Islet of Langerhans (tissue), 1 donor: ENCODE data around the gene GCGR.

Source experiments
- FAIRE-seq: peaks from one replicate; lab custom pipeline; 2011; peaks lifted over from hg19 to GRCh38; lab: Jason Lieb, UNC

GCGR gene

DNA sequence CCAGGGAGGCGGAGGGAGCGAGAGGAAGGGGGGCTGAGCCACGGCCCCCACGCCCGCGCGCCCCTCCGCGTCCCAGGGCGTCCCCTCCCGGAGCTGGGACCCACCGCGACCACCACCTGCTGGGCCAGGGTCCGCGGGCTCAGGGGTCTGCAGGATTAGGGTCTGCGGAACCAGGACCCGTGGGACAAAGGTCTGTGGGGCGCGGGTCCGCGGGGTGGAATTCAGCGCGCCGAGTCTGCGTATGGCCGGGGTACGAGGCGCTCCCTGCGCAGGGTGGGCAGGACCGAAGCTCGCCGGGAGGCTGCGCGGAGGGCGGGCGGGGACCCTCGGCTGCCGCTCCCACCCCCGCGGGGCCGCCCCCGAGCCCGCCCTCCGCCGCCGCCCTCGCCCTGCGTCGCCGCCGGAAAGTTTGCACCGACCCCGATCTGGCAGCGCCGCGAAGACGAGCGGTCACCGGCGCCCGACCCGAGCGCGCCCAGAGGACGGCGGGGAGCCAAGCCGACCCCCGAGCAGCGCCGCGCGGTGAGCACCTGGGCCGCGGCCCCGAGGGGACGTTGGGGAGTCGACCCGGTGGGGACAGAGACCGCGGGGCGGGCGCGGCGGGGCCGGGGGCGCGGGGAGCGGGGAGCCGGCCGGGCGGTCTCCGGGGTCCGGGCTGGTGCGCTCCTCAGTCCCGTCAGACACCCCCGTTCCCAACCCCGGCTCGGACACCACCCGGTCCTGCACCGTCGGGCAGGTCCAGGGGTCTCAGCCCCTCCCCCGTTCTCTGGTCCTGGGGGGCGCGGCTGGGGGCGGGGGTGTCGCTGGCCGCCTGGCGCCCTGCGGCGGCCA is at the start of gene GCGR:
Gene GCGR (plus strand): TSS at position 423 of the 831 bp plus-strand sequence. CDS start 4,869 bp downstream, outside the sequence.
- FAIRE-seq = no peak

DNA sequence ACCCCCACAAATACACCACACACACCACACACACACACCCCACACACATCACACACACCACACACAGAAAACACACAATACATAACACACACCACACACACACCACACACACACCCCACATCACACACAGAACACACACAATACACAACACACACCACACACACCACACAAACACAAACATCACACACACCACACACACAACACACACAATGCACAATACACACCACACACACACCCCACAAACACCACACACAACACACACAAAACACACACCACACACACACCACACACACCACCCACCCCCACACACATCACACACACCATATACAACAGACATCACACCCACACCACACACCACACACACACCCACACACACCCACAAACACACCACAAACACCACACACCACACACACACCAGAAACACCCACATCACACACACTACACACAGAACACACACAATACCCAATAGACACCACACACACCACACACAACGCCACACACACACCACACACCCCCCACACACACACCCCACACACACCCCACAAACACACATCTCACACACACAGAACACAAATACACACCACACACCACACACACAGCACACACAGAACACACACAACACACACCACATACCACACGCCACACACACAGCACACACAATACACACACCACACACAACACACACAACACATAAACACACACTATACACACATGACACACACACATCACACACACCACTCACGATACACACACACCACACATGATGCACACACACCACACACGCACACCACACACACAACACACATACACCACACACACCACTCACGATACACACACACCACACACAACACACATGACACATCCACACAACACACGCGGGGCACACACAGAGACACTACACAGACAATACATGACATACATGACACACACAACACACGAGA is 11.0 kb upstream of the GCGR start:
- FAIRE-seq = no peak

DNA sequence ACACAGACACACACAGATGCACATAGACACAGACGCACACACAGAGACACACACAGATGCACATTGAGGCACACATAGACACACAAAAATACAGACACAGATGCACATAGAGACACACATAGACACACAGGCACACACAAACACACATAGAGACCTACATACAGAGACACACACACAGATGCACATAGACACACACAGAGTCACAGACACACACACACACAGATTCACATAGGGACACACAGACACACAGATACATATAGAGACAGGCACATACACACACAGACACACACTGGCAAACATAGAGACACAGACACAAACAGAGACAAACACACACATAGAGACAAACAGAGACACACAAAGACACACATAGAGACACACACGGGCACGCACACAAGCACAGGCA is 9.9 kb upstream of the GCGR start:
- FAIRE-seq = no peak

DNA sequence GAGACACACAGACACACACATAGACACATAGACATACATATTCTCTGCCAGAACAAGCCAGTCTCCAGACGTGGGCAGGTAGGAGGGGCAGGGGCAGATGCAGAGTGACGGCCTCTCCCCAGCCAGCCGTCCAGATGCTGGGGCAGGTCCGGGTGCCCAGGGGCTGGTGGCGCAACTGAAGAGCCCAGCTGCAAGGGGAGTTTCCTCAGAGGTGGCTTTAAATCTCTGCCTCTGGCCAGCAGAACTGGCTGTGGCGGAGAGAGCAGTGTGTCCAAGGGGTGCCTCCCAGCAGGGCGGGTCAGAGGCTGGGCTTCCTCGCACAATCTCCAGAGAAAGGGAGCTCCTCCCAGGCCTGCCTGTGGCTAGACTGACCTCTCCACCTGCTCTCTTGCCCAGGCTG is 9.4 kb upstream of the GCGR start:
- no peak for FAIRE-seq

DNA sequence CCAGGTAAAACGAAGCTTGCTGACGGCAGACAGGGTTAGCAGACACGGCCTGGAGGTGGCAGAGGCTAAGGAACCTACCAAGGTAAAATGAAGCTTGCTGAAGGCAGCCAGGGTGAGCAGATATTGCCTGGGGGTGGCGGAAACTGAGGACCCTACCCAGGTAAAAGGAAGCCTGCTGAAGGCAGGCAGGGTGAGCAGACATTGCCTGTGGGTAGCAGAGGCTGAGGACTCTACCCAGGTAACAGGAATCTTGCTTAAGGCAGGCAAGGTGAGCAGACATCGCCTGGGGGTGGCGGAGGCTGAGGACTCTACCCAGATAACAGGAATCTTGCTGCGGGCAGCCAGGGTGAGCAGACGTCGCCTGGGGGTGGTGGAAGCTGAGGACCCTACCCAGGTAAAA is 2.6 kb upstream of the GCGR start:
- FAIRE-seq = no peak

DNA sequence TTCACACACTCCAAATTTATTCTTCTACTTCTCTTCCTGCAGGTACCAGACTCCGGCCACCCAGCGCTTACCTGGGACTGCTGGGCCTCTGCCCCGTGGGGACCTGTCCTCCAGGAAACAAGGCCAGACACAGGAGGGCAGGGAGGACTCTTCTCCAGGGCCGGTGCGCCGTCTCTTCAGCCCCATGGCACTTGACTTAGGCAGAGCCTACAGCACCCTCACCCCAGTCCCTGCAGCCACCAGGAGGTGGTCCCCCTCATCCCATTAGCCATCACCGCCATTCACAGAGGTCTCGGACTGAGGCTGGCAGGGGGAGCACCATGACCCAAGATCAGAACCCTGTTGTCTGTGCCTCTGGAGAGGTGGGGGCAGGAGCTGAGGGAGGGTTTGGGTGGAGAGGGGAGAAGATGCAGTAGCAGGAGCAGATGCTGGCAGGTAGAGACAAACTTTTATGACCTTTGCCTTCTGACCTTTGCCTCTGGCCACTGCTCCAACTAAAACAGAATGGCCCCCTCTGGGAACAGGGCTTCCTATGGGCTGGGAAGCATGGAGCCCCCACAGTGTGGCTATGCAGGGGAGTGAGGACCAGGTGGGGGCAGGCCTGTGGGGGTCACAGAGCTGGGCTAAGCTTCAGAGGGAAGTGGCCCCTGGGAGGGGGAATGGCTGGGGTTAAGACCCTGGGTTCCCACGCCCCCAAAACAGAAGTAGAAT is 1.7 kb upstream of the GCGR start:
- no peak for FAIRE-seq

DNA sequence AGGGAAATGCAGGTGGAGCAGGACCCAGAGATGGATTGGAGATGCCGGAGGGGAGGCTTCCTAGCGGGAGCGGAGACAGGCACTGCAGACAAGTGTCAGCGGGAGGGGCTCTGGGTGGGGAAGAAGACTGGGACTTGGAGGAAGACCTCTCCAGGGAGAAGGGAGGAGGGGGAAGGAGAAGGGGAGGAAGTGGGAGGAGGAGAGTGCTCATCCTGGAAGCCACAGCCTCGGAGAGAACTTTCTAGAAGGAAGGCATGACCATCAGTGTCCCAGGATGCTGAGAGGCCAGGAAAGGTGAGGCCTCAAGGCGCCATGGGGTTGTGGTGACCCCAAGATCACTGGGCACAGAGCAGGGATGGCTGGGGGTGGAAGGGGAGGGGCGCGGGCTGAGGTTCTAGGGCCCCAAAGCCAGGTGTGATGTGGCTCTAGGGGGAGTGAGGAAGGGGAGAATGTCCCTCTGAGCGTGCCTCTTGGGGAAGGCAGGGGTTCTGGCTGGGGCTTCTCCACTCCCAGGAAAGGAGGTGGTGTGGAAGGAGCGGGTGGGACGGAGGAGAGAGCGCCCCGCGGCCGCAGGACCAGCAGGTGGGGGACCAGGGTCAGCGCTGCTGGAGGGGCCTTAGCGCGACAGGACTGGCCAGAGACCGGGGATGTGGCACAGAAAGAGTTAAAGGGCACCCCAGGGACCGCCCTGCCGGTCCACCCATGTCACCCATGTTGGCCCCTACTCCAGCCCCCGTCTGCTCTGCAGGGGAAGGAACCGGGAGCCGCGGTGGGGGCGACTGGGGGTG is 900 bp upstream of the GCGR start:
- FAIRE-seq = no peak

DNA sequence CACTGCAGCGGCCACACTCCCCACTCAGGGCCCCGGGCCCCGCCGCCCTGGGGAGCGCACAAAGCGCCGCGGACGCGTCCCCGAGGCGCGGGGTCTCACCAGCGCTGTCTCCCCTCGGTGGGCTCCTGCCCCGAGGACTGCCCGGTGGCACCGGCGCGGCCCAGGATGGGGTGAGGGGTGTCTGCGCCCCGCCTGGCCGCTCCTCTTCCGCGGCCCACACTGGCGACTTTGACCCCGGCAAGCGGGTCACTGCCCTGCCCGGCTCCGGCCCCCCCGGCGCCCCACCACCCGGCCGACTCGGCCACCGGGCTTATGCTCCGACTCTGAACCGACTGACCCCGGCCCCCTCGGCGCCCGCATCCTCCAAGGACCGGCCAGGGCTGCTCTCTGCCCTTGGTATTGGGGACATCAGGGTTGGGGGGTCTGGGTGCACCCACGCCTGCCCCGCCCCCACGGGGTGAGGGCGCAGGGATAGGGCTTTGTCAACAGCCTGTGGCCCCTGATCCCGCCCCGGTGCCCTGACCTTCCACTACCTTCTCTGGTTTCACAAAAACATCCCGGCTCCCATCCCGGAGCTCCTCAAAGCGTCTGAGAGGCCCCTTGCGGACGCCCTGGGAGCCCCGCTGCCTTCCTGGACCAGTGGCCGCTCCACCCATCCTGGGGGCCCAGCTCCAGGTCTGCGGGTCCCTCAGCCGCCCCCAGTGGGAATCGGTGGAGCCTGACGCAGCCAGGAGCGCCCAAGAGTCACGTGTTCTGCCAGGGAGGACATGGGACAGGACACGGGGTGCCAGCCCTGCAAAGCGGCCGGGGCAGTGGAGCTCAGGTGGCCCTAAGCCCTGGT is 829 bp downstream of the GCGR start:
- no peak for FAIRE-seq

DNA sequence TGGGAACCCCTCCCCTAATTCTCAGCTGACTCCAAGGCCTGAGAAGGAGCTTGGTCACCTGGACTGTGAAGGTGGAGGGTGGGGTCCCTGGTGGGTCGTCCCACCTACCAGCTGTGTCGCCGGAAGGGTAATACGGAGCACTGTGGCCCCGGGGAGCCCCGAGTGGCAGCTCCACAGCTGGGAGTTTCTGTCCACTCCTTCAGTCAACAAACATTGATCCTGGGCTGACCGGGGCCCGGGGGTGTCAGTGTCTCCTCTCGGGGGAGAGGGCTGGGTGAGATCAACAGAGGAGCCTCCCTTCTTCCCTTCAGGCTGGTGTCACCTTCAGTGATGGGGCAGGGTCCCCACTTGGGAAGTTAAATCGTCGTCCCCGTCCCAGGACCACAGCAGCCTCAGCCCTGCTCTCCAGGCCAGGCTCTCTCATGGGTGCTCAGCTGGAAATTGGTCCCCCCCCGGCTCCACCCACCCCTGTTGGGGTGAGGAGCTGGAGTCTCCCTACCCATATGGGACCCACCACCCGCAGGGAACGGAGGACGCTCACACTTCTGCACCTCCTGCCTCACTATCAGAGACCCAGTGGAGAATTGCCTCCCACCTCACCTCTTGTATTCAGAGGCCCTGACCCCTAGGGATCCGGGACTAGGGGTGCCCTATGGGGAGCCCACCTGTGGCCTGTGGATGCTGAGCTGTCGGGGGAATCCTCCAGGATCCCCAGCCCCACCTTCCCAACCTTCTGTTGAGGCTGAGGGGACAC is 1.9 kb downstream of the GCGR start:
- no peak for FAIRE-seq

DNA sequence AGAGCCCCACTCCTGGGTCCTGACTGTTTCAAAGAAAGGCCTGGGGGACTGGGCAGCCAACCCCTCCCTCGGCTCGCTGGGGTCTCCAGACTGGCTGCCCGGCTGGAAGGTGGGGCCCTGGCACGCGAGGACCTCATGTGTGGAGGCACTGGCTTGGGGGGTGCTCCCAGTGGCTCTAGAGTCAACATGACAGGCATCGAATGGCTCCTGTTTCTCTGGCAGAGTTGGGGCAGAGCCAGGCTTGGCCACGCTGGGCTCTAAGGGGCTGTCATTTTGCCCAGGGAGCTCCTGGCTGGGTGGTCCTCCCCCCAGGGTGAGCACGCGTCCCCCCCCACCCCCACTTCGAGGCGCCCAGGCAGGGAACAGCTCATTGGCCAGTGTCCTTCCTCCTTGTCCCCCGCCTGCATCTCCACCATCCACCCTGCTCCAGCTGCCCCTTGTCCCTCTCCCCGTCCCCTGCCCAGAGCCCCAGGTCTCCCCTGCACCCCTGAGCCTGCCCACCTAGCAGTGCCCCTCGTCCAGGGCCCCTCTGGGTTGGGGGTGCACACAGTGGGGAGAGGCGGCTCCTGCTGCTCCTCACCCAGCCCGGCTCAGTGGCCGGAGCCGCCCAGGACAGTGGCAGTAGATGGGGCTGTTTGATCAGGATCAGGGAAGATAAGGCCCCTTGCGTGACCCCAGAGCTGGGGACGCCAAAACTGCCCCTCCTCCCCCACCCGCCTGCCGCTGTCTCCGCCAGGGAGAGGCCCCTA is 2.7 kb downstream of the GCGR start:
- no peak for FAIRE-seq

DNA sequence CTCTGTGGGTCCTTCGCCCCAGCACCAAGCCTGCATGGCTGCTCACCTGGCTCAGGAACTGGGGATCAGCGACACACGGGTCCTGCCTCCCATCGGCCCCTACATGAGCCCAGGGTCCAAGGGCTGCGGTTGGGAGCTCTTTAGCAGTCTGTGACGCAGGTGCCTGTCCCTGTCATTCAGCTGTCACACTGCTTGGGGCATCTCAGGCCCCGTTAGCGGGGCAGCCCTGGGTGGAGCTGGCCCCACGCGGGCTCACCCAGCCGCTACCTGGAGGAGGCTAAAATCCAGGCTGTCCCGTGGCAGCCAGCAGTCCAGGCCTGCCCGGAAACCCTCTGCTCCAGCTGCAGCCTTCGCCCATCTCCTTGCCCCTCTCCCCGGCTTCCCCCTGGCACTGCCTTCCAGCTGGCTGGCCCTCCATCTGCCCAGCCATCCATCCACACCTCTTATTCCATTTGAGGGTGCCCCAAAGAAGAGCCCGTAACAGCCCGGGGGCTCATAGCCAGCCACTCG is 3.3 kb downstream of the GCGR start:
- no peak for FAIRE-seq

DNA sequence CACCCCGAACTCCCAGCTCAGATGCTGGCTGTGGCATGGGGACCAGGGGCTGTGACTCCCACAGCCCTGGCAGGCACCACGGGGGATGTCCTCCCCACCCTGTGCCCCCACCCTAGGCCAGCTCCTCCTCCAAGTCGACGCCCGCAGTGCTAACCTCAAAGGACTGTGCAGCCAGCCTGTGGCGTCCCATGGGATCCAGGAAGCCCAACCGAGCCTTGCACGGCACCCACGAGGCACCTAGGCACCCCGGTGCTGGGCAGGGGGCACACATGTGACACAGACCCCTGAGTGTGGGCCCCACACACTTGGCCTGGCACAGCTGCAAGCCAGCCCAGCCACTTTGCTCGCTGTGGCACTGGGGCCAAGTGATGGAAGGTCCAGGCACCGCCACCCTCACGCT is 3.9 kb downstream of the GCGR start:
- FAIRE-seq = no peak

DNA sequence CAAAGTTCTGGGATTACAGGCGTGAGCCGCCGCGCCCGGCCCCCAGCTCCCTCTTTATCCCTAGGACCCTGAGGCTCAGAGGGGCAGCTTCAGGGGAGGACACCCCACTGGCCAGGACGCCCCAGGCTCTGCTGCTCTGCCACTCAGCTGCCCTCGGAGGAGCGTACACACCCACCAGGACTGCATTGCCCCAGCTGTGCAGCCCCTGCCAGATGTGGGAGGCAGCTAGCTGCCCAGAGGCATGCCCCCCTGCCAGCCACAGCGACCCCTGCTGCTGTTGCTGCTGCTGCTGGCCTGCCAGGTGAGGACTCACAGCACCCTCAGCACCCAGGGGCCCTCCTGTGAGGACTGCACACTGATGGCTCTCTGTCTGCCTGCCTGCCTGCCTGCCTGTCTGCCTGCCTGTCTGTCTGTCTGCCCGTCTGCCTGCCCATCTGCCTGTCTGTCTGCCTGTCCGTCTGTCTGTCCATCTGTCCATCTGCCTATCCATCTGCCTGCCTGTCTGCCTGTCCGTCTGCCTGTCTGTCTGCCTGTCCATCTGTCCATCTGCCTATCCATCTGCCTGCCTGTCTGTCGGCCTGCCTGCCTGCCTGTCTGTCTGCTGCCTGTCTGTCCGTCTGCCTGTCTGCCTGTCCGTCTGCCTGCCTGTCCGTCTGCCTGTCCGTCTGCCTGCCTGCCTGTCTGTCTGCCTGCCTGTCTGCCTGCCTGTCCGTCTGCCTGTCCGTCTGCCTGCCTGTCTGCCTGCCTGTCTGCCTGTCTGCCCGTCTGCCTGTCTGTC is 5.0 kb downstream of the GCGR start:
- FAIRE-seq = no peak

DNA sequence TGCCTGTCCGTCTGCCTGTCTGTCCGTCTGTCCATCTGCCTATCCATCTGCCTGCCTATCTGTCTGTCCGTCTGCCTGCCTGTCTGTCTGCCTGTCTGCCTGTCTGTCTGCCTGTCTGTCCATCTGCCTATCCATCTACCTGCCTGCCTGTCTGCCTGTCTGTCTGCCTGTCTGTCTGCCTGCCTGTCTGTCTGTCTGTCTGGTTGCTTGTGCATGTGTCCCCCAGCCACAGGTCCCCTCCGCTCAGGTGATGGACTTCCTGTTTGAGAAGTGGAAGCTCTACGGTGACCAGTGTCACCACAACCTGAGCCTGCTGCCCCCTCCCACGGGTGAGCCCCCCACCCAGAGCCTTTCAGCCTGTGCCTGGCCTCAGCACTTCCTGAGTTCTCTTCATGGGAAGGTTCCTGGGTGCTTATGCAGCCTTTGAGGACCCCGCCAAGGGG is 5.6 kb downstream of the GCGR start:
- FAIRE-seq = no peak

DNA sequence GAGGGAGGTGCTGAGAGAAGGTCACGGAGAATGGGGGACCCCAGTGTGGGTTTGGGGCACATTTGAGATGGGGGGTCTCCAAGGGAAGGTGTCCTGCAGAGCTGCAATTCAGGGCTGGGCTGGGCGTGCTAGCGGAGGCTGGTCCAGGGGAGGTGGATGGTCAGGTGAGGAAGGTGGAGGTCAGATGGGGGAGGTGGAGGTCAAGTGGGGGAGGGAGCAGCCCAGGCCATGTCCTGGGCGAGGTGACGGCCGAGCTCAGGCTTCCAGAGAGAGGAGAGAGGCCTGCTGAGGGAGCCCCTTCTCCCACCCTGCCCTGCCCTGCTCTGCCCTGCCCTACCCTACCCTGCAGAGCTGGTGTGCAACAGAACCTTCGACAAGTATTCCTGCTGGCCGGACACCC is 6.5 kb downstream of the GCGR start:
- FAIRE-seq = no peak

DNA sequence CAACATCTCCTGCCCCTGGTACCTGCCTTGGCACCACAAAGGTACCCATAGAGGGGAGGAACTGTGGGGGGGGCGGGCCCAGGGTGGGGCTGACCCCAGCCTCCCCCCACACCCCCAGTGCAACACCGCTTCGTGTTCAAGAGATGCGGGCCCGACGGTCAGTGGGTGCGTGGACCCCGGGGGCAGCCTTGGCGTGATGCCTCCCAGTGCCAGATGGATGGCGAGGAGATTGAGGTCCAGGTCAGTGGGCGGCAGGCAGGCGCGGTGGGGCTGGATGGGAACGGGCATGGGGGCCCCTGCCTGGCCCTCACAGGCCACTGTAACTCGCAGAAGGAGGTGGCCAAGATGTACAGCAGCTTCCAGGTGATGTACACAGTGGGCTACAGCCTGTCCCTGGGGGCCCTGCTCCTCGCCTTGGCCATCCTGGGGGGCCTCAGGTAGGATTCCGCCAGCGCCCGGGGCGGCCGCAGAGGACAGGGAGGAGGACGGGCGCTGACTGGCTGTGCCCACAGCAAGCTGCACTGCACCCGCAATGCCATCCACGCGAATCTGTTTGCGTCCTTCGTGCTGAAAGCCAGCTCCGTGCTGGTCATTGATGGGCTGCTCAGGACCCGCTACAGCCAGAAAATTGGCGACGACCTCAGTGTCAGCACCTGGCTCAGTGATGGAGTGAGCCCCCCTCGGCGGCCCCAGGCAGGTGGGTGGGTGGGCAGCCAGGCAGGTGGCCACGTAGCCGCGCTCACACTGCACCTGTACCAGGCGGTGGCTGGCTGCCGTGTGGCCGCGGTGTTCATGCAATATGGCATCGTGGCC is 7.1 kb downstream of the GCGR start:
- FAIRE-seq = no peak
